ENCODE measurements around the gene MYO15B.
"Not testable (repeated sequence)": the region's sequence is repeated elsewhere in the genome, so short reads cannot be mapped to it uniquely, and the experiment has no call there.

The MYO15B gene

DNA sequence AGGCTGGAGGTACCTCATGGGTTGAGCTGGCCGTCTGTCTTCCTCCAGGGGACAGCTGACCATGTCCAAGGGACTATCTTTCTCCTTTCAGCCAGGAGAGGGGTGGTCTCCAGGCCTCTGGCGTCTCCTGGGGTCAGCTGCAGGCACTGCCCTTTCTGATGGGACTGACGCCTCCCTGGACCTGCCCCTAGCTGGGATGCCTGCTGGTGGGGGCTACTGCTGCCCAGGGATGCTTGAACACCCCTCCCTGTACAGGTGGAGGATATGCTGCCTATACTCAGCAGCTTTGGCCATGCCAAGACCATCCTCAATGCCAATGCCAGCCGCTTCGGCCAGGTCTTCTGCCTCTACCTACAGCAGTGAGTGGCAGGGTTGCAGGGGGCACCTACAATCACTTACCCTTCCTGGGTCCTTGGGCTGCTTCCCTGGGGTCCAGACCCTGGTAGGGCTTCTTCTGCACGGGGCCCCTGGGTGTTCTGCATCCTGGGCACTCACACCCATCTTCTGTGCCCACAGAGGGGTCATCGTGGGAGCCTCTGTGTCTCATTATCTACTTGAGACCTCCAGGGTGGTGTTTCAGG lies 4.2 kb downstream of the MYO15B start:
- H3K4me3 ChIP-seq (ENCODE audit: low read depth, low read length): no peak overlapping the region
- TF ChIP-seq, protein P1, sequence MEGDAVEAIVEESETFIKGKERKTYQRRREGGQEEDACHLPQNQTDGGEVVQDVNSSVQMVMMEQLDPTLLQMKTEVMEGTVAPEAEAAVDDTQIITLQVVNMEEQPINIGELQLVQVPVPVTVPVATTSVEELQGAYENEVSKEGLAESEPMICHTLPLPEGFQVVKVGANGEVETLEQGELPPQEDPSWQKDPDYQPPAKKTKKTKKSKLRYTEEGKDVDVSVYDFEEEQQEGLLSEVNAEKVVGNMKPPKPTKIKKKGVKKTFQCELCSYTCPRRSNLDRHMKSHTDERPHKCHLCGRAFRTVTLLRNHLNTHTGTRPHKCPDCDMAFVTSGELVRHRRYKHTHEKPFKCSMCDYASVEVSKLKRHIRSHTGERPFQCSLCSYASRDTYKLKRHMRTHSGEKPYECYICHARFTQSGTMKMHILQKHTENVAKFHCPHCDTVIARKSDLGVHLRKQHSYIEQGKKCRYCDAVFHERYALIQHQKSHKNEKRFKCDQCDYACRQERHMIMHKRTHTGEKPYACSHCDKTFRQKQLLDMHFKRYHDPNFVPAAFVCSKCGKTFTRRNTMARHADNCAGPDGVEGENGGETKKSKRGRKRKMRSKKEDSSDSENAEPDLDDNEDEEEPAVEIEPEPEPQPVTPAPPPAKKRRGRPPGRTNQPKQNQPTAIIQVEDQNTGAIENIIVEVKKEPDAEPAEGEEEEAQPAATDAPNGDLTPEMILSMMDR (IDR thresholded peaks at IDR 0.05; ENCODE audit: low read depth, low read length): no peak

DNA sequence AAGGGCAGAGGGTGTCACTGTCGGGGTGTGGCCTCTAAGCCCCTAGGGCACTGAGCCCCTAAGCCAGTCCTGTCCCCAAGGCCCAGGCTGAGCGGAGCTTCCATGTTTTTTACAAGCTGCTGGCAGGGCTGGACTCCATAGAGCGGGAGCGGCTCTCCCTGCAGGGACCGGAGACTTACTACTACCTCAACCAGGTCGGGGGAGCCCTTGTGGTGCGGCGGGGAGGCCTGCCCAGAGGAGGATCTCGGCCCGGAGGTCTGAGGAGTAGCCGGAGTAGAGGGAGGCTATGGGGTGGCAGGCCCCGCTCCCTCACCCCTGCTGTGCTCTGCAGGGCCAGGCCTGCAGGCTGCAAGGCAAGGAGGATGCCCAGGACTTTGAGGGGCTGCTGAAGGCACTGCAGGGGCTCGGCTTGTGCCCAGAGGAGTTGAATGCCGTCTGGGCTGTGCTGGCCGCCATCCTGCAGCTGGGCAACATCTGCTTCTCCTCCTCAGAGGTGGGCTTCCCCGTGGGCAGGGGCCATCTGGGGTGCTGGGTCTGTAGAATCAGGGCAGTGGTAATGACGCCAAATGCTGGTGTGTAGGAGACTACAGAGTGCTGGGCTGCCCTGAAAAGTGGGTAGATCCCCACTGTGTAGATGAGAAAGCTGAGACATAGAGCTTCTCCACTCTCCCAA lies 4.9 kb downstream of the MYO15B start:
- TF ChIP-seq, protein P1 (IDR thresholded peaks at IDR 0.05; ENCODE audit: low read depth, low read length): no peak
- H3K4me3 ChIP-seq (ENCODE audit: low read depth, low read length): no peak overlapping the region

GRCh38 chr17:75593430-75593829 lies 5.8 kb downstream of the MYO15B start:
- not testable (repeated sequence) for H3K4me3 ChIP-seq (ENCODE audit: low read depth, low read length)

GRCh38 chr17:75594499-75595283 lies 7.1 kb downstream of the MYO15B start:
- TF ChIP-seq, protein P1 (IDR thresholded peaks at IDR 0.05; ENCODE audit: low read depth, low read length): no peak
- no peak overlapping the region for H3K4me3 ChIP-seq (ENCODE audit: low read depth, low read length)

DNA sequence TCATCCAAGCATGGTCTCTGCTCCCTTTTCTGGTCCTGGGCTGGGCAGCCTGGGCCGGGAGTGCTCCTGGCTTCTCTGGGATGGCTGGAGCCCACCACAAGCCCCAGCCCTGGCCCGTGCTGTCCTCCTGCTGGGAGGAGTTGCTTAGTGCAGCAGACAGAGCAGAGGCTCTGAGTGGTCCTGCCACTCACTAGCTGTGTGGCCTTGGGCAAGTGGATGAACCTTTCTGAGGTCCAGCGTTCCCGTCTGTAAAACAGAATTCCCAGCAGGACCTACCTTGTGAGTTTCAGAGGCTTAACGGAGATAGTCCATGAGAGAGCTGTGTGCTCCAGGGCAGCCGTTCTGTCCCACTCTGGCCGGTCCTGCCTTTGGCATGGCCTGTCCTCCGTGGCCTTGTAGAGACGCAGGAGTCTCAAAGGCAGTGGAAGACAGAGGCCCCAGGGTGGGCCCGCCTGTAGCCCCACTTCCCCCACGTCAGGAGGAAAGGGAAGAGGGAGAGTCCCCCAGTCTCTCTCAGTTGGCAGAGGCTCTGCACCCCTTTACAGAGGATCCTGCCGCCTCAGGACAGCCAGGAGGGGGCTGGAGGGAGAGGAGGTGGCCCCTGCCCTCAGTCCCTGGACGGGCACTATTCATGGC lies 7.8 kb downstream of the MYO15B start:
- TF ChIP-seq, protein P1 (IDR thresholded peaks at IDR 0.05; ENCODE audit: low read depth, low read length): no peak
- no peak overlapping the region for H3K4me3 ChIP-seq (ENCODE audit: low read depth, low read length)

- H3K4me3 ChIP-seq (ENCODE audit: low read depth, low read length): no peak overlapping the region
- TF ChIP-seq, protein P1 (IDR thresholded peaks at IDR 0.05; ENCODE audit: low read depth, low read length): no peak
Measured at GRCh38 chr17:75595920-75596313, 8.3 kb downstream of the MYO15B start.

- TF ChIP-seq, protein P1 (IDR thresholded peaks at IDR 0.05; ENCODE audit: low read depth, low read length): no peak
- H3K4me3 ChIP-seq (ENCODE audit: low read depth, low read length): no peak overlapping the region
Measured at GRCh38 chr17:75596320-75597087, 8.9 kb downstream of the MYO15B start.

Data from WI38 (cell line).